Colonic mucosa (tissue), 4 donors: ENCODE data around the gene SPRY1. TPM values are rescaled to one million over a fixed set of nuclear protein-coding genes. Genes with fewer than 3 reads are reported as not detected.

Experiments
- DNase-seq: peaks from one replicate; pipeline ENCODE4 v3.0.0-alpha.2; 2020
- H3K27ac ChIP-seq: fragments of 200-600 bp; one replicate; pipeline ENCODE4 v1.8.0; 2021
- H3K27me3 ChIP-seq: fragments of 200-600 bp; one replicate; pipeline ENCODE4 v1.8.0; 2021
- H3K36me3 ChIP-seq: fragments of 200-600 bp; one replicate; pipeline ENCODE4 v1.8.0; 2021
- H3K4me1 ChIP-seq: fragments of 200-600 bp; one replicate; pipeline ENCODE4 v1.8.0; 2021; ENCODE audit warnings: mild to moderate bottlenecking
- H3K4me3 ChIP-seq: fragments of 200-600 bp; one replicate; pipeline ENCODE4 v1.8.0; 2021
- H3K9ac ChIP-seq, 2 donors: one replicate each; pipeline ENCODE4 v1.7.0; 2013; ENCODE audit warnings: control low read depth in 2 of 2, low read depth in 2 of 2, low read length in 2 of 2
- H3K9me3 ChIP-seq: fragments of 200-600 bp; one replicate; pipeline ENCODE4 v1.8.0; 2021
- intact Hi-C: fragments of 100-400 bp; cut with DNase I; formaldehyde crosslinking; loops from one replicate; pipeline ENCODE4 v1.14.1; 2022
- total RNA-seq, 2 donors: library from RNA; stranded (reverse); fragmentation: NEBNext Ultra II Directional in 1 of 2; extraction: Animal tissue kit (Norgen Biotek cat#: 25700) in 1 of 2; gene quantifications; one replicate each; pipeline ENCODE4 v1.2.1, GENCODE V29; 2021
- TF ChIP-seq, protein P1 (sequence below): fragments of 200-600 bp; IDR thresholded peaks from one replicate; pipeline ENCODE4 v1.8.0; 2022; ENCODE audit warnings: antibody characterized with exemption, mild to moderate bottlenecking
- donor health status: healthy.
- donor health status: DM: no; HTN: no; CAD: no.
- donor health status: DM: no; HTN: no; CAD: no.

Gene SPRY1
- total RNA-seq, 2 donors from 2014 or later, result 23.8 to 34.2 TPM

DNA sequence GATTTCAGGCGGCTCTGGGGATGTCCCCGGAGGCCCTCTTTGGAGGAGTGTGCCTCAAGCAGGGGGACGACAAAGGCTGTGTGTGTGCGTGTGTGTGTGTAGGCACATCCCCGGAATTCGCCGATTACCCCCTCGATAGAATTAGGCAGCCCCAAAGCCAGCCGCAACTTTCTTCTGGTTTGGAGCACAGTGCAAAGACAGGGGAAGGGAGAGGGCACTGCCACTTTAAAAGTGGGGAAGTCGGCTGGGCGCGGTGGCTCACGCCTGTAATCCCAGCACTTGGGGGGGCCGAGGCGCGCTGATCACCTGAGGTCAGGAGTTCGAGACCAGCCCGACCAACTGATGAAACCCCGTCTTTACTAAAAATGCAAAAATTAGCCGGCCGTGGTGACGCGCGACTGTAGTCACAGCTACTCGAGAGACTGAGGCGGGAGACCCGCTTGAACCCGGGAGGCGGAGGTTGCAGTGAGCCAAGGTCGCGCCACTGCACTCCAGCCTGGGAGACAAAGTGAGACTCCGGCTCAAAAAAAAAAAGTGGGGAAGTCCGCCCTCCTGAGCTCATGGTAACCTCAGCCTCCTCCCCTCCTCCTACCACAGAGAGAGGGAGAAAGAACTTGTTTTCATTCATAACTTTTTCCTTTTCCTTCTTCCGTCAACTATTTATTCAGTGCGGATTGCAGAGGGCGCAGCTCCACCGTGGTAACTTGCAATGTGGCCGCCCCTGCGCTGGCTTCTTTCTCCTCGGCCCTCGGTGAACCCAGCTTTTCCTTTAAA, 2.4 kb downstream of the SPRY1 start:
- Histone ChIP-seq H3K9ac (peak overlapping the region; percentile 64 to 85), H3K27ac (peak overlapping the region; percentile 95), H3K4me1 (no peaks in the 10 kb centered on the region), H3K4me3 (peak overlapping the region; percentile 55), H3K9me3 (no peaks in the 10 kb centered on the region), H3K27me3 (no peaks in the 10 kb centered on the region), H3K36me3 (no peaks in the 10 kb centered on the region)
- peak; percentile 78 for DNase-seq
- TF ChIP-seq, protein P1, sequence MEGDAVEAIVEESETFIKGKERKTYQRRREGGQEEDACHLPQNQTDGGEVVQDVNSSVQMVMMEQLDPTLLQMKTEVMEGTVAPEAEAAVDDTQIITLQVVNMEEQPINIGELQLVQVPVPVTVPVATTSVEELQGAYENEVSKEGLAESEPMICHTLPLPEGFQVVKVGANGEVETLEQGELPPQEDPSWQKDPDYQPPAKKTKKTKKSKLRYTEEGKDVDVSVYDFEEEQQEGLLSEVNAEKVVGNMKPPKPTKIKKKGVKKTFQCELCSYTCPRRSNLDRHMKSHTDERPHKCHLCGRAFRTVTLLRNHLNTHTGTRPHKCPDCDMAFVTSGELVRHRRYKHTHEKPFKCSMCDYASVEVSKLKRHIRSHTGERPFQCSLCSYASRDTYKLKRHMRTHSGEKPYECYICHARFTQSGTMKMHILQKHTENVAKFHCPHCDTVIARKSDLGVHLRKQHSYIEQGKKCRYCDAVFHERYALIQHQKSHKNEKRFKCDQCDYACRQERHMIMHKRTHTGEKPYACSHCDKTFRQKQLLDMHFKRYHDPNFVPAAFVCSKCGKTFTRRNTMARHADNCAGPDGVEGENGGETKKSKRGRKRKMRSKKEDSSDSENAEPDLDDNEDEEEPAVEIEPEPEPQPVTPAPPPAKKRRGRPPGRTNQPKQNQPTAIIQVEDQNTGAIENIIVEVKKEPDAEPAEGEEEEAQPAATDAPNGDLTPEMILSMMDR, result no peak
- intact Hi-C loops, result no loop called here

DNA sequence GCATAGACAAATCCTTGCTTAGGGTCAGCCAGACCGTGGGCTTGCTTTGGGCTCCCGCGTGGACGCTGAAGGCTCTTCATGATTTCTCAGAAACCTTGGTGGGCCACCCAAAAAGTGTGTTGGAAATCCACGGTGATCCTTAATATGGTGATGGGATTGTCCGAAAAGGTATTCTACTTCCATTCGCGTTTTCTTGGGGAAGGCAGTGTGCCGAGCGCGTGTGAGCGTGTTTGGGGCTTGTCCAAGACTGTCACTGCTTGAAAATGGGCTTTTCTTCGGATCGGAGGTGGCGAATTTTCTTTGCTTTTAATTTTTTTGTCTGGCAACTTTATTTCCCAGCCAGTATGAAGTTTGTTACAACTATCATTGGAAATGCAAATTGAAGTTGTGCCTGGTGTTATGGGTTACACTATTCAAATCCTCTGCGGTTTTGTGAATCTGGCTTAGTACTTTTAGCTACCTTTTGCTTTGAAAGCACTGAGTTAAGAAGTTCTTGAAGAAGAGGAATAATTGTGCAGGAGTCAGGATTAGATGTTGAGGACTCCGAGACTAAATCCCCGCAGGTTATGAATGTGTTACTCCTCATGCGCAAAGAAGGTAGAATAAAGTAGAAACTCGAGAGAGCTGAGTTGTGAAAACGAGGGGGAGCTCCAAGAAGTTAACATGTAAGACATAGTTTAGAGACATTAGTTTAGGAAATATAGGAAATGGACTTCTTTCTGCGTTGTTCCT, 3.2 kb downstream of the SPRY1 start:
- Histone ChIP-seq H3K9me3 (no peaks in the 10 kb centered on the region), H3K27me3 (no peaks in the 10 kb centered on the region), H3K27ac (peak overlapping the region; percentile 95), H3K4me1 (no peaks in the 10 kb centered on the region), H3K9ac (peak overlapping the region; percentile 64 to 85), H3K36me3 (no peaks in the 10 kb centered on the region), H3K4me3 (peak overlapping the region; percentile 55)
- intact Hi-C loops, result loop anchor here (5.0 to 10.0 kb wide), 2 partner anchors 155 to 258 kb away; no protein-coding TSS in a partner anchor
- TF ChIP-seq, protein P1, result no peak
- DNase-seq, result no peak

DNA sequence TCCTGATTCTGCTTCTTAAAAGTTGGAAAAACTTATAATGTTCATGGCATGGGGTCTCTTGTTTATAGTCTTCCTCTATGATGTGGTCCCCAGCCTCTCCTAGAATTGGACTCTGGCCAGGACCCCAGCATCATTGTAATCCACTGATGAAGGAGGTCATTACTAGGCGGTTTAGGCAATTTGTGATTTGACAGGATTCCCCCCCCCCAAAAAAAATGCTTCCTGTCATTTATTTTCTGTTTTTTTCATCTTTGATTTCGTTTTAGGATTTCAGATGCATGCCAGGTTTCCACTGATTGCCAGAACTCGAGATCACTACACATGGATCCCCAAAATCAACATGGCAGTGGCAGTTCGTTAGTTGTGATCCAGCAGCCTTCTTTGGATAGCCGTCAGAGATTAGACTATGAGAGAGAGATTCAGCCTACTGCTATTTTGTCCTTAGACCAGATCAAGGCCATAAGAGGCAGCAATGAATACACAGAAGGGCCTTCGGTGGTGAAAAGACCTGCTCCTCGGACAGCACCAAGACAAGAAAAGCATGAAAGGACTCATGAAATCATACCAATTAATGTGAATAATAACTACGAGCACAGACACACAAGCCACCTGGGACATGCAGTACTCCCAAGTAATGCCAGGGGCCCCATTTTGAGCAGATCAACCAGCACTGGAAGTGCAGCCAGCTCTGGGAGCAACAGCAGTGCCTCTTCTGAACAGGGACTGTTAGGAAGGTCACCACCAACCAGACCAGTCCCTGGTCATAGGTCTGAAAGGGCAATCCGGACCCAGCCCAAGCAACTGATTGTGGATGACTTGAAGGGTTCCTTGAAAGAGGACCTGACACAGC, 4.9 kb downstream of the SPRY1 start:
- Histone ChIP-seq H3K4me3 (no peak overlapping the region), H3K9me3 (no peaks in the 10 kb centered on the region), H3K36me3 (no peaks in the 10 kb centered on the region), H3K27ac (peak overlapping the region; percentile 44), H3K27me3 (no peaks in the 10 kb centered on the region), H3K9ac (peak overlapping the region; percentile 8 to 85), H3K4me1 (no peaks in the 10 kb centered on the region)
- no peak for DNase-seq
- intact Hi-C loops, result loop anchor here (5.0 to 10.0 kb wide), 2 partner anchors 153 to 256 kb away; no protein-coding TSS in a partner anchor
- TF ChIP-seq, protein P1, result no peak

DNA sequence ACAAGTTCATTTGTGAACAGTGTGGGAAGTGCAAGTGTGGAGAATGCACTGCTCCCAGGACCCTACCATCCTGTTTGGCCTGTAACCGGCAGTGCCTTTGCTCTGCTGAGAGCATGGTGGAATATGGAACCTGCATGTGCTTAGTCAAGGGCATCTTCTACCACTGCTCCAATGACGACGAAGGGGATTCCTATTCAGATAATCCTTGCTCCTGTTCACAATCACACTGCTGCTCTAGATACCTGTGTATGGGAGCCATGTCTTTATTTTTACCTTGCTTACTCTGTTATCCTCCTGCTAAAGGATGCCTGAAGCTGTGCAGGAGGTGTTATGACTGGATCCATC, 5.5 kb downstream of the SPRY1 start:
- TF ChIP-seq, protein P1, result no peak
- no peaks in the 10 kb centered on the region for H3K36me3 ChIP-seq
- H3K4me3 ChIP-seq, result no peak overlapping the region
- H3K27ac ChIP-seq, result peak overlapping the region; percentile 44
- no peaks in the 10 kb centered on the region for H3K4me1 ChIP-seq
- H3K9ac ChIP-seq, result peak overlapping the region; percentile 1 to 8
- no peaks in the 10 kb centered on the region for H3K9me3 ChIP-seq
- no peaks in the 10 kb centered on the region for H3K27me3 ChIP-seq
- no peak for DNase-seq
- intact Hi-C loops, result loop anchor here (5.0 to 10.0 kb wide), 2 partner anchors 153 to 255 kb away; no protein-coding TSS in a partner anchor

DNA sequence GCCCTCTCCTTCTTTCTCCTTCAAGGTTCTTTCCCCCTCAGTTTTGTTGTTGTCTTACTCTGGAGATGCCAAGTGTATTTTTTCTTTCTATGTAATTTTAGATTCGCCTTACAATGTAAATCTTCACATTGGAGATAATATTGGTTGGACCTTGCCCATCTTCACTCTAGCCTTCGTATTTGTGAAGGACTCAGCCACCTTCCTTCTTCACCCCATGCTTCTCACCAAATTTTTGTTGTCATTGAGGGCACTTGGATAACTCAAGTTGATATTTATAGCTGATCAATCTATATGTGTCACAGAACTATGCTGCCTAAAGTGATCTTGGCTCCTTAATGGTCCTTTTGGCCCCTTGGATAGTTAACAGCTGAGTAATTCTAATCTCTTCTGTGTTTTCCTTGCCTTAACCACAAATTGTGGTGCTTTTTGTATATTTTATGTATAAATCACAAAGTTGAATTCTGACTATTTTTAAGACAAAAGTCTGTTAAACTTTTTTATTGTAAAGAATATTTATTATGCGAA, 6.5 kb downstream of the SPRY1 start:
- DNase-seq, result no peak
- H3K4me1 ChIP-seq, result no peaks in the 10 kb centered on the region

More for the DNA sequence above, 6.5 kb downstream of the SPRY1 start:
- H3K27ac ChIP-seq, result no peak overlapping the region
- H3K27me3 ChIP-seq, result no peaks in the 10 kb centered on the region
- no peak overlapping the region for H3K4me3 ChIP-seq
- H3K9me3 ChIP-seq, result no peaks in the 10 kb centered on the region
- TF ChIP-seq, protein P1, result no peak
- H3K36me3 ChIP-seq, result no peaks in the 10 kb centered on the region
- intact Hi-C loops, result loop anchor here (5.0 to 10.0 kb wide), 2 partner anchors 152 to 254 kb away; no protein-coding TSS in a partner anchor
- peak overlapping the region in 1 of 2 donors; percentile 1 for H3K9ac ChIP-seq
